ENCODE data around the gene CCDC134.
A peak's percentile ranks its signal among the peaks of the same experiment; 100 is the strongest.

Gene CCDC134

GRCh38 chr22:41782751-41783150 is 17.7 kb upstream of the CCDC134 start:
- no peak for DNase-seq (ENCODE audit: low spot score)
- TF ChIP-seq, protein P1, sequence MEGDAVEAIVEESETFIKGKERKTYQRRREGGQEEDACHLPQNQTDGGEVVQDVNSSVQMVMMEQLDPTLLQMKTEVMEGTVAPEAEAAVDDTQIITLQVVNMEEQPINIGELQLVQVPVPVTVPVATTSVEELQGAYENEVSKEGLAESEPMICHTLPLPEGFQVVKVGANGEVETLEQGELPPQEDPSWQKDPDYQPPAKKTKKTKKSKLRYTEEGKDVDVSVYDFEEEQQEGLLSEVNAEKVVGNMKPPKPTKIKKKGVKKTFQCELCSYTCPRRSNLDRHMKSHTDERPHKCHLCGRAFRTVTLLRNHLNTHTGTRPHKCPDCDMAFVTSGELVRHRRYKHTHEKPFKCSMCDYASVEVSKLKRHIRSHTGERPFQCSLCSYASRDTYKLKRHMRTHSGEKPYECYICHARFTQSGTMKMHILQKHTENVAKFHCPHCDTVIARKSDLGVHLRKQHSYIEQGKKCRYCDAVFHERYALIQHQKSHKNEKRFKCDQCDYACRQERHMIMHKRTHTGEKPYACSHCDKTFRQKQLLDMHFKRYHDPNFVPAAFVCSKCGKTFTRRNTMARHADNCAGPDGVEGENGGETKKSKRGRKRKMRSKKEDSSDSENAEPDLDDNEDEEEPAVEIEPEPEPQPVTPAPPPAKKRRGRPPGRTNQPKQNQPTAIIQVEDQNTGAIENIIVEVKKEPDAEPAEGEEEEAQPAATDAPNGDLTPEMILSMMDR (IDR thresholded peaks at IDR 0.05) = no peak
- Histone ChIP-seq H3K4me3 (no peak overlapping the region), H3K27ac (no peak overlapping the region)

GRCh38 chr22:41787331-41787730 is 13.1 kb upstream of the CCDC134 start:
- TF ChIP-seq, protein P1 (IDR thresholded peaks at IDR 0.05) = no peak
- no peak for DNase-seq (ENCODE audit: low spot score)

GRCh38 chr22:41793871-41794270 is 6.6 kb upstream of the CCDC134 start:
- Histone ChIP-seq H3K27ac (no peak overlapping the region), H3K4me3 (no peak overlapping the region)
- TF ChIP-seq, protein P1 (IDR thresholded peaks at IDR 0.05) = no peak
- DNase-seq (ENCODE audit: low spot score) = no peak

More at GRCh38 chr22:41787331-41787730, 13.1 kb upstream of the CCDC134 start:
- no peak overlapping the region for H3K4me3 ChIP-seq
- no peak overlapping the region for H3K27ac ChIP-seq

- DNase-seq (ENCODE audit: low spot score) = no peak
- TF ChIP-seq, protein P1 (IDR thresholded peaks at IDR 0.05) = no peak
- Histone ChIP-seq H3K4me3 (no peak overlapping the region), H3K27ac (no peak overlapping the region)
These were observed 1.7 kb upstream of the CCDC134 start for GRCh38 chr22:41798736-41799135.

DNA sequence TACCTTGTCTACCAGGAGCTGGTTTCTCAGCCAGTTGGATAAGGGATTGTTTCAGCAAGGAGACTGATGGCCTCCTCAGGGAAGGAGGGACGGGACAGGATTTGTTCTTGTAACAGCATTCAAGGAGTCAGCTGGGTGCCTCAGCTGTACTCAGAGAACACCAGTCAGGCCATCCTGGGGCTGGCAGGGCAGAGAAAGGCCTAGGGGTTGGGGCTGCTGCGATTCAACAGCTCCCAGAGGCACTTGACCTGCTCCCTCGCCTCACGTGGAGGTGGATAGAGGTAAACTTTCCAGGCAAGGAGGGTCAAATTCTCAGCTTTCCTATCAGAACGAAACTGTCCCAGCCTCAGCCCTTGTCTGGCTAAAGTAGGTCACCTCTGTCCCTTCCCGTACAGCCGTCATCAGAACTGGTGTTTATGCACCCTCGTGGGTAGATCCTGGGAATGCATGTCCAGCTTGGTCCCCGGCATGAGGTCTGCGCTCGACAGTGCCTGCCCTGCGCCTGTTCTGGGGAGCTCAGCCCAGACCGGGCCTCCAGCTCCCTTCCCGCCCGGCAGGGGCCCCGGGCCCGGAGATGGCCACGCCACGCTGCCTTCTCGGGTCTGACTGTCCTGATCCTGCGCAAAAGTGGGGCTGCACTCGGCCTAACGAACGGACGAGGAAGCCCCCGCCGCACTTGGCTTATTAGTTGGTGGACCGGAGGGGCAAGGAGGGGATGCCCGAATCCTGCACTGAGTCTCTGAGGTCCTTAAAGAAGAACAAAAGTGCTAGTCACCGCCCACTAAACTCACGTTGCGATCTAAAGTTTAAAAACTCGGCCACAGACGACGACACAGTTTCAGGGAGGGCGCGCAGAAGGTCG is 762 bp upstream of the CCDC134 start:
- TF ChIP-seq, protein P1 (IDR thresholded peaks at IDR 0.05) = no peak
- Histone ChIP-seq H3K27ac (peak overlapping the region; percentile 67 to 84), H3K4me3 (peak overlapping the region; percentile 75)
- DNase-seq (ENCODE audit: low spot score) = no peak

DNA sequence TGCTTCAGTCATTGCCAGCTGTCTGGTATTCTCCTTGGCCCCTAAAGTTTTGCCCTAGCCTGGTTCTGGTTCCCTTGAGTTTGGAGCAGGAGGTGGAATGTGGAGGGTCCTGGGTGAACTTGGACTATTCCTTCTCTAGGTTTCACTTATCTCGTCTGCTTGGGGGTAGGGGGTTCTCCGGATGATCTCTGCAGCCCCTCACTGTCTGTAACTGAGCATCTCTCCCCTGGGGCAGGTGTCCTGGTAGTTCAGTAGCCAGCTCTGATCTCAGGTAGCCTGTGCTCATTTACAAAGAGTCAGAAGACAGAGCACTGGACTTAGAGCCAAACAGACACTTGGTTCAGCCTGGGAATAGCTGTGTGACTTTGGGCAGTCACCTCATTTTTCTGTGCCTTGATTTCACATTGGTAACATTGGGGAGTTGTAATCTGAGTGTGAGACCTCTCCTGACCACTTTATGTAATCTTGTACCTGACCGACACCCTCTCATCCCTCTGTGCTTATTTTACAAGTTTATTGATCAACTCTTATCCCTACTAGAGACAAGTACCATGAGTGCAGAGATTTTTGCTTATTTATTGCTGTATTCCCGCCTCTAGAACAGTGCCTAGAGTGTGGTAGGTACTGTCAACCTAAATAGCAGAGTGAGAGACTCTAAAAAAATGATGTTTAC is 804 bp downstream of the CCDC134 start:
- TF ChIP-seq, protein P1 (IDR thresholded peaks at IDR 0.05) = no peak
- H3K27ac ChIP-seq = no peak overlapping the region
- H3K4me3 ChIP-seq = peak overlapping the region; percentile 75
- DNase-seq (ENCODE audit: low spot score) = no peak
